CD1c-positive myeloid dendritic cell (primary cell): ENCODE measurements around the gene COL9A1.

Source experiments
- DNase-seq: peaks from one replicate; pipeline ENCODE4 v3.0.0-alpha.2; 2016; ENCODE audit errors: extremely low spot score

Gene COL9A1

DNA sequence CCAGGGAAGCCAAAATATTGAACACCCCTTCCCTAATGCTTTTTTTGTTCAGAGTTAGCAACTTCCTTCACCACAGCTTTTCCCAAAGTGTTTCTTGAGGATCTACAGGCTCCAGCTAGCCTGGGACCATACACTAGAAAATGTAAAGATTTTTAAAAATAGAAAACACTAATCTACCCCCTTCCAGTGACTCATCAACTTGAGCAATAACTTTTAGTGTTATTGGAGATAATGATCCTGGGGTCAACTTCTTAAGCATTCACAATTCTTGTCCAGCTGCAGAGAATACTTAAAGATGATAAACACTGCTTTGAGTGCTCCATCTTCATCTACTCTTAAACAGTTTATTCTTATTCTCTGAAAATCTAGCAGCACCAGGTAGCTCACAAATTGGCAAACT lies 131.6 kb downstream of the COL9A1 start:
- DNase-seq: no peak

DNA sequence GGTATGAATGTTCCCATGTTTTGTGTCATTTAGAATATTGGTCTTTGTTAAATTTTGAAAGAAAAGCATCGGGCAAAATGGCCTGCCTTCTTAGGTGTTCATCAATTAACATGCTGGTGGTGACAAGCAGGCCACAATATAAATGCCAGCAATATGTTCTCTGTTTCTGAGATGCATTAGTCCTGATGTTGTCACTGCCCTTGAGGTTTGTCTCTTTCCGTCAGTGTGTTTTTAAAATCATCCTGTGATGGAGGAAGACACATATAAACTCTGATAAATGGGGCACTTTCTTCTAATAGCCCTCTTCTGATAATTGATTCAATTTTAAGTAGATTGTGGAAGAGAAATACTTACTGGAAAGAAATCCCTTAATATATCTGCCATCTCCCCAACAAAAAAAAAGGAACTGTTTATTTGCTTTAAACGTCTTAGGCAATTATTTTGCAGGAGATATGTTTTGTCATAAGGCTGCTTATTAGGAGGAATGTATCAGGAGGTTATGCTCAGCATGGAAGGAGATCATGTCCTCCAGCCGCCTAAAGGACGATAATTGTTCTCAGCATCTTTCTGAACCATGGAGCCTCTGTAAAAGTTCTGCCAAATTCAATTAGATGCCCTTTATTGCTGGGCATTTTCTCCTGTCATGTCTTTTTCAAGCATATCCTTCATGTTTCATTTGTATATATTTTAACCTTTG lies 134.1 kb downstream of the COL9A1 start:
- no peak for DNase-seq
